MM.1S (cell line): Measurements from ENCODE around the gene TRABD2B.

Source experiments
- CTCF ChIP-seq: fragments of 300-600 bp; sonication (generic); IDR thresholded peaks from 2 replicates; pipeline ENCODE4 v1.5.1; 2016; ENCODE audit warnings: antibody characterized with exemption, low read length, mixed read lengths
- EZH2phosphoT487 ChIP-seq: fragments of 300-600 bp; sonication (generic); IDR thresholded peaks from 2 replicates; pipeline ENCODE4 v1.6.1; 2018; ENCODE audit warnings: antibody characterized with exemption, low read length

GRCh38 chr1:47834326-47834725, 162.9 kb downstream of the TRABD2B start:
- TF ChIP-seq CTCF = no peak
- no peak for TF ChIP-seq EZH2phosphoT487
